ENCODE measurements around the gene HPGD.
"Not testable (repeated sequence)": the region's sequence is repeated elsewhere in the genome, so short reads cannot be mapped to it uniquely, and the experiment has no call there.

HPGD gene

GRCh38 chr4:174523025-174523693 is 871 bp upstream of the HPGD start:
- no peak for DNase-seq

GRCh38 chr4:174521800-174522182 is 497 bp downstream of the HPGD start:
- DNase-seq, result no peak

GRCh38 chr4:174520660-174521059 is 1.6 kb downstream of the HPGD start:
- no peak for DNase-seq

GRCh38 chr4:174517502-174518445 is 4.5 kb downstream of the HPGD start:
- DNase-seq, result no peak

GRCh38 chr4:174516794-174517193 is 5.5 kb downstream of the HPGD start:
- DNase-seq, result no peak

GRCh38 chr4:174516345-174516744 is 5.9 kb downstream of the HPGD start:
- DNase-seq, result no peak

GRCh38 chr4:174512745-174513144 is 9.5 kb downstream of the HPGD start:
- DNase-seq, result no peak

GRCh38 chr4:174505892-174506291 is 16.4 kb downstream of the HPGD start:
- DNase-seq, result no peak

- DNase-seq, result no peak
These were observed 17.3 kb downstream of the HPGD start for GRCh38 chr4:174505007-174505406.

- no peak for DNase-seq
These were observed 19.1 kb downstream of the HPGD start for GRCh38 chr4:174503079-174503715.

- DNase-seq, result no peak
These were observed 25.5 kb downstream of the HPGD start for GRCh38 chr4:174496631-174497432.

GRCh38 chr4:174495626-174496025 is 26.7 kb downstream of the HPGD start:
- DNase-seq, result no peak

GRCh38 chr4:174494726-174495125 is 27.6 kb downstream of the HPGD start:
- DNase-seq, result no peak

- no peak for DNase-seq
These were observed 28.1 kb downstream of the HPGD start for GRCh38 chr4:174494146-174494545.

- DNase-seq, result no peak
These were observed 31.8 kb downstream of the HPGD start for GRCh38 chr4:174490451-174490961.

- DNase-seq, result not testable (repeated sequence)
These were observed 33.9 kb downstream of the HPGD start for GRCh38 chr4:174488368-174488767.

- no peak for DNase-seq
These were observed 37.3 kb downstream of the HPGD start for GRCh38 chr4:174485025-174485424.

GRCh38 chr4:174483792-174484191 is 38.5 kb downstream of the HPGD start:
- DNase-seq, result no peak

- DNase-seq, result no peak
These were observed 43.1 kb downstream of the HPGD start for GRCh38 chr4:174479140-174479539.

- no peak for DNase-seq
These were observed 46.8 kb downstream of the HPGD start for GRCh38 chr4:174475528-174475927.

GRCh38 chr4:174474457-174475075 is 47.7 kb downstream of the HPGD start:
- DNase-seq, result no peak

- no peak for DNase-seq
These were observed 55.2 kb downstream of the HPGD start for GRCh38 chr4:174467107-174467506.

Data from retina (tissue), 1 donor.